HG02798 (cell line): ENCODE data around the gene FLT1.
A peak's percentile ranks its signal among the peaks of the same experiment; 100 is the strongest.

Experiments
- ATAC-seq: cut with Tn5 transposase; IDR thresholded peaks from one replicate; pipeline ENCODE4 v1.9.1; 2021; ENCODE audit warnings: mild to moderate bottlenecking; ENCODE audit not compliant: unreplicated experiment, poor library complexity

Gene FLT1

DNA sequence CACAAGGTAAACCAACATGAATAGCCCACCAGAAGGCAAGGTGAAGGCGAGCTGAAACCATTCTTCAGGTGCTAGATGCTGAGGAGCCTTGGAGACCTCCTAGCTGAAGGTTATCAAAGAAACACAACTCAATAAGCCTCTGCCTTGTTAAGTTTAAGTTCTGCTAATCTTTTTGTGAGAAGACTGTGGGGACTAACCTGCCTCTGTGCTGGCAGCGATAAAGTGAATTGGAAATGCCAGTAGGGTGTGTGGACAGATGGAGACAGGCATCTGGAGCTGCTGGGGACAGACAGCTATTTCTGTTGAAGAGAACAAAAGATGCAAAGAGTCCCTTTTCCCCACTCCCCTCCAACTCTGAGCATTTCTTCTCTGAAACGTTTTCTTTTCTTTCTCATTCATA is 33.5 kb upstream of the FLT1 start:
- ATAC-seq, result no peak

DNA sequence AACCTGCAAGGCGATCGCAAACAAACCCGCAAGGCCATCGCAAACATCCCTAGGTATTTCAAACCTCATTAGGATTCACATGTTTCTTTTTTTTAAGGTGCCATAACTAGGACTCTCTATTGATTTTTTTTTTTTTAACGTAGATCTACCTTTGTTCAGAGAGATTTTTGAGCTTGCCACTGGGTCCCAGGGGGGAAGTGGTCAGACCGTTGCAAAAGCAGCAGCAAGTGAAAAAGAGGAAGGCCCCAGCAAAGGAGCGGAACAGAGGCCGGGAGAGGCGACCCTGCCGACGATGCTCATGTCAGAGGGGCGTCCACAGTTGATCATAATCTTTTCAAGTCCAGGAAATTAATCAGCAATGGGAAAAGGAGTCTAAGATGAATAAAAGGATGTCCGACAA is 32.7 kb upstream of the FLT1 start:
- peak; percentile 29 for ATAC-seq

DNA sequence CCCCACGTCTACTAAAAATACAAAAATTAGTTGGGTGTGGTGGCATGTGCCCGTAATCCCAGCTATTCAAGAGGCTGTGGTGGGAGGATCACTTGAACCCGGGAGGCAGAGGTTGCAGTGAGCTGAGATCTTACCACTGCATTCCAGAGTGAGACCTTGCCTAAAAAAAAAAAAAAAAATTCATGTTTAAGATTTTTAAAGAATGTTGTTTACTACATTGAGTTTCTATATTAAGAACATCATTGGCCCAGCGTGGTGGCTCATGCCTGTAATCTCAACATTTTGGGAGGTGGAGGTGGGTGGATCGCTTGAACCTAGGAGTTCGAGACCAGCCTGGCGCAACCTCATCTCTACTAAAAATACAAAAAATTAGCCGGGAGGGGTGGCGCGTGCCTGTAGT is 31.9 kb upstream of the FLT1 start:
- no peak for ATAC-seq

DNA sequence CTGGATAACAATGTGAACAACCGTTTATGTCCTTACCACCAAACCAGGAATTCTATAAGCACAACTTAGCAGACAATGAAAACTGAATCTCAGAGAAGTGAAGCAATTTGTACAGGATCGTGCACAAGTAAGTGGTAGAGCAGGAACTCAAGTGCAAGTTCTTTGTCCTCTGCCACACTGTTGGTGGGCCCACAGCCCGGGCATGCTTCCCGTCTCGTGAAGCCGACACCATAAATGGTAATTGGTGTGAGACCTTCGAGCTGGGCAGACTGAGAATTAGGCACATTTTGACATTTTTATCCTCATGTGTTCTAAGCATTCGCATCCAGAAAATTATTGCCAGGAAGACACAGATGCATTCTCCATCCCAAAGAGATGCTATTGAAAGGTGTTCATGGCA is 27.9 kb upstream of the FLT1 start:
- ATAC-seq, result no peak

DNA sequence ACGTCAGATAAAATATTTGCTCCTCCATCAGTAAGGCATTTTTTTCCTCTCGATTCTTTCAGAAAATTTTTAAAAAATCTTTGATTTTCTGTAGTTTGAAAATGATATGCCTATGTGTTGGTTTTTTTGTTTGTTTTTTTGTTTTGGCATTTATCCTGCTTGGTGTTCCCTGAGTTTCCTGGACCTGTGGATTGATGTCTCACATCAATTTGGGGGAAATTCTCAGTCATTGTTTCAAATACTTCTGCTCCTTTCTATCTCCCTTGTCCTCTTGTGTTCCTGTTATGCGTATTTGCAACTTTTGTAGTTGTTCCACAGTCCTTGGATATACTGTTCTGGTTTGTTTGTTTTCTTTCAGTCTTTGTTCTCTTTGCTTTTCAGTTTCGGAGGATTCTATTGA is 18.8 kb upstream of the FLT1 start:
- no peak for ATAC-seq

DNA sequence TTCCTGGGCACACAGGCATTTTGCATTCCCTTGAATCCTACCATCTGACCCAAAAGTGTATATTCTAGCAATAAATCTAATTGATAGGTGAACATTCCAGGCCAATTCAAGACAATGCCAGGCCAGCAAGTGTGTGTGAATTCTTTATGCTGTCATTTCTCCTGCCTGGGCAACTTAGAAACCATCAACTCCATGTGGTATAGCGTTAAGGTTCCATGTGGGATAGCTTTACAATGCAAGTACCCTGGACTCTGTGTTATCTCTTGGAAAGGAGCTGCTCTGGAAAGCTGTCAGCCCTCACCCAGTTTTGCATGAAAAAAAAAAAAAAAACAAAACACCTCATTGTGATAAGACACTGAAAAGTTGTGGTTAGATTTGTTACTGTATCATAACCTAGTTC is 15.6 kb upstream of the FLT1 start:
- no peak for ATAC-seq

DNA sequence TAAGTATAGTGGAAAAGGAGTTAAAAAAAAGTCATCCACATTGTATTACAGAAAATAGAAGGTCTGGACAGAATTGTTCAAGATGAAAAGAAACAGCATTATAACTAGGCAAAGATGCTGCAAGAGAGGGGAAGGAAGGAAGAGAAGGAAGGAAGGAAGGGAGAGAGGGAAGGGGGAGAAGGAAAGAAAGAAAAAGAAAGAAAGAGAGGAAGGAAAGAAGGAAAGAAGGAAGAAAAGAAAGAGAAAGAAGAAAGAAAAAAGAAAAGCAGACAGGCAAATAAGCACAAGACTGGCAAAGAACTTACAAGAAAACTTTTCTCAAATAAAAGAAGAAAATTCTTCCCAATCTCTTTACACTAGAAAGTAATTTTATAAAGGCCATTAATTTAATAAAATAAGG is 15.1 kb upstream of the FLT1 start:
- no peak for ATAC-seq

DNA sequence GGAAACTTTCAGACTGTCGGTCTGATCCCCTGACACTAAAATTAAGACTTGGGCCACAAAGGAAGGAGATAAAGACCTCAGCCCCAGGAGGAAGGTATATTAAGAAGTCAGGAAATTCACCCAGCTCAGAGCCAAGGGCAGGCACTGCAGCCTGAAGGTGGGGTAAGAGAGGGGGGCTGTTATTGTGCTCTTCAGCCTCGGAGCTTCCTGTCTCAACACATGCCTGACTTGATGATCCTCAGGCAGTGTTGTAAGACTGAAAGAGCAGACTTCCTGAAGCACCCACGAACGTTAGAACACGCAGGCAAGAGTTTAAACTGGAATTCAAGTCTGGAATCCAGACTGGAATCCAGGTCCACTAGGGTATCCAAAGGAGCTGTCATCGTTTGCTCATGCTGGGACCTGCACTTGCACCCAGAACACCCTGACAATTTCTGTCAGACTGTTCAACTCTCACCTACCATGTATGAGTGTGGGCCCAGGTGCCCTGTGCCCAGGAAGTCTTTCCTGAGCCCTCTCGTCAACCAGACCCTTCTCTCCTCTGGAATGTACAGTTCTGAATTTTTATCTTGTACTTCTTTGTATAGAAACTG is 10.7 kb upstream of the FLT1 start:
- no peak for ATAC-seq

DNA sequence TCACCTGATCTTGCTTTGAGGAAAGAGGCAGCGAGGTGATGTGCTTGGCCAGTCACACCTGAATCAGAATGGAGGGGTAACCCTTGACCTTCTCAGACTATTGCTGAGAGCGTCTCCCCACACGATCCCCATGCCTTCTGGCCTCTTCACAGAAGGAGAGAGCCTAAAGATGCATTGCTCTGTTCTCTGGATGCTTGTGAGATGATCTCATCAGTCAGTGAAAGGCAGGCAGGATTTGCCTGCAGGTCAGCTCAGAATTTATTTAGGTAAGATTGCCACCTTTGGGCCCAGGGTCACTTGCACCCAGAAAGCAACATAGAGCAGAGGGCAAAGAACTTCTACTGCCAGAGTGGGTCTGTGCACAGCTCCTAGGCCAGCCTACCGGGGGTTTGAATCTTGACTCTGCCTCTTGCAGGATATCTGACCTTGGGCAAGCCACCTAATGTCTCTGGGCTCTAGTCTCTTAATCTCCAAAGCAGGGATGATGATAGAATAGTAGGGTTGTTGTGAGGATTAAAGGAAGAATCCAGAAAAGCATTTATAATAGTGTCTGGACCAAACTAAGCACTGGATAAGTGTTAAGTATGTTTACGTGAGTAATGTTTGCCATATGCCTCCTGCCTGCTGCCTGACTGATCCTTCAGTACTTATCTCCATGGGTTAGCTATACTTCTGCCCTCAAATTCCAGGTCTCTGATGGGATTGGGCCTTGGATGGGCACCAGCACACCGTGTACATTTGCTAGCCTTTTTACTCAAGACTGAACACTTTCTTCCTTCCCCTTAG is 8.4 kb upstream of the FLT1 start:
- ATAC-seq, result no peak

DNA sequence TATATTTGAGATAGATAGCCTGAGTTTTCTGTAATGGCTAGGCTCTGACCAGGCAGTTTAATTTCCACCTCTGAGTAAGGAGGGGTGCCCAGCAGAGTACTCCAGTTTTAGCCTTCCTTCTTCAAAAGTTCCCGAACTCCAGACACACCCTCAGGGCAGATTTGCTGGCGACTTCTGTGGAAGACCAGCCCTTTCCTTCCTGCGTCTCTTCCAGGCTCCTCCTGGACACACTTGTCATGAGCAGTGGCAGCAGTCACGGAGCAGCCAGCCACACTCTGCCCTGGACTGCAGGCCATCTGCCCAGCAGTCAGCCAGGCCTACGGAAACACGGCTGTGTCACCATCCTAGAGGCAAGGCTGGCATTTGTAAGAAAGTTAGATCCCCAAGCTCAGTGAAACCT is 6.6 kb upstream of the FLT1 start:
- ATAC-seq, result no peak

DNA sequence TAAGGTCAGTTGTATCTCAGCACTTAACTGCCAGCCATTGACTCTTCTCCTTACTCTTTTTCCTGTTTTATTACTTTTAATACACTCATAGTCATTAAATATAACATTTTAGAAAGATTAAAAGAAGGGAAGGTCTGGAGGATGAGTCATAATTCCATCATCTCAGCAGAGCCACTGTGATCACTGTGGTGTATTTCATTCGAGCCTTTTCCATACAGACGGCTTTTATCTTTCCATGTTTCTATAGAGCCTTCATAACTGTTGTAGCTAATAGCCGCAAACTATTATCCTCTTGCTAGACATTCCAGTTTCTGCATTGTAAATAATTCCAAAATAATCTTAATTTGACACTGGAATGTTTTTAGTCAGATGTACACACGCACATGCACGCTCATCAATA is 4.7 kb upstream of the FLT1 start:
- ATAC-seq, result no peak

DNA sequence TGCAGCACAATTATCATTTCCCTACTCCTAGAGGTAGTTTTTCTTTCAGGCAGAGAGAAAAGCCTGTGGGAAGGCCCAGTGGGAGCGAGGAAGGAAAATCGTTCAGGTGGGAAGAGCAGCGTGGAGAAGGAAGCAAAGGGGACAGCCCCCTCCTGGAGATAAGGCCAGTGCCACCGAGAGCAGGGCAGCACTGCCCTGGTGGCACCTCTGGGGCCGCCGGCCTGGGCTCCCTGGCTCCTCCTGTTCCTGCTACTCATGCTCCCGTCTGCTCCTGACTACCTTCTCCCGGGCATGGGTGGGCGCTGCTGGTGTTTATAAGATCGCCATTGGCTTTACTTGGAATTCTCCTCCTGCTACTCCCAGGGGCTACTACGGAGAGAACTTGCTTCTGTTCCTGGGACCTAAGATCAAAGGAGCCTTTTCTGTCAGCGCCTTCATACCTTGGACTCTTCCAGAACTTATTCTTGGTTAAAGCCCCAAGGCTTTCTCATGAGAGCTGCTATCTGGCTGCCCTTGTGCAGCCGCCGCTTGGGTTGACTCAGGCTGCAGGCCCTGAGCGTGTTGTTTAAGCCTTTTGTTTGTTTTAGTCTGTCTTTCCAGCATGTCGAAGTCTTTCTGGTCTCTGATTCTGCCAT is 3.7 kb upstream of the FLT1 start:
- no peak for ATAC-seq

DNA sequence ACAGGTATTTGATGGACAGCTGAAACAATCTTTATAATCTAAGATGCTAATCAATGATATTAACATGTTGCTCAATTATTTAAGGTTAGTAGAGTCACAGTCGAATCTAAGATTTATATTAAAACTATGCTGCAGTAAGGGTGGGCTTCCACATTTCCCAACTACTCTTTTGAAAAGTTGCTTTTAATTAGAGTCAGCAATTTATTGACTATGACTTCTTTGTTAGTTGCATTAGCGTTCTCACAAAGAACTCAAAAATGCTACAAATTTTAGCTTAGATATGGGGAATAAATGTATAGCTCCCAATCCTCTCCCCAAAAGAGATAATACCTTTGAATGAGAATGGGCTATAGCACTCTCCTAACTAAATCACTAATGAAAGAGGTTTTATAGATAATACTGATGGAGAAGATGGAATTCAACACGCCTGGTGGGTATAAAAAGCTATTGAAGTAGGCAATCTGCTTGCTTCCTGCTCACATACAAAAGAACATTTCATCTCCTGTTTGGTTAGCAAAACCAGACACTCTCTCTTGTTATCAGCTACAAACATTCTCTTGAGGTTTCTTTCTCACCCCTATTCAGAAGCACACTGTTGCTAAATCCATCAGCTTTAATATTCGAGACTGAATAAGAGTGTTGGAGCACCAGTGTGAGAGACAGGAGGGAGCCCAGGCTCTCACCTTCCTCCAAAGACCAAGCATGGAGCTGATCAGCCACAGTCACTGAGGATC is 2.4 kb upstream of the FLT1 start:
- no peak for ATAC-seq

DNA sequence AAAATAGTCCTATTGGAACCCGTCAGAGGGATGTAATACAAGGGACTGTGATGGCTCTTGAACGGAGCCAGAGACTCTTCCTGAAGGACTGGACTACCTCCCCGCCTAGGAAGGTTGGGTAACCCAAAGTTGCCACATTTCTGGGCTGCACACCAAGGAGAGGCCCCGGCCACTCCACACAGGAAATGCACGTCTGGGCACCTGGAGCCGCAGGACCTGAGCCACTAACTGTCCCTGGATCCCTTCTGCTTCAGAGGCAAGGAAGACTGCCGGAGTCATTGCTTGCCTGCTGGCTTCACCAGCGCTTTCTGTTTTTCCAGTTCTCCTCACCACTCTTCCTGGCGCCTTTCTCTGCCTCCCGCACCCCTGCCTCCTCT is 1.2 kb upstream of the FLT1 start:
- no peak for ATAC-seq

DNA sequence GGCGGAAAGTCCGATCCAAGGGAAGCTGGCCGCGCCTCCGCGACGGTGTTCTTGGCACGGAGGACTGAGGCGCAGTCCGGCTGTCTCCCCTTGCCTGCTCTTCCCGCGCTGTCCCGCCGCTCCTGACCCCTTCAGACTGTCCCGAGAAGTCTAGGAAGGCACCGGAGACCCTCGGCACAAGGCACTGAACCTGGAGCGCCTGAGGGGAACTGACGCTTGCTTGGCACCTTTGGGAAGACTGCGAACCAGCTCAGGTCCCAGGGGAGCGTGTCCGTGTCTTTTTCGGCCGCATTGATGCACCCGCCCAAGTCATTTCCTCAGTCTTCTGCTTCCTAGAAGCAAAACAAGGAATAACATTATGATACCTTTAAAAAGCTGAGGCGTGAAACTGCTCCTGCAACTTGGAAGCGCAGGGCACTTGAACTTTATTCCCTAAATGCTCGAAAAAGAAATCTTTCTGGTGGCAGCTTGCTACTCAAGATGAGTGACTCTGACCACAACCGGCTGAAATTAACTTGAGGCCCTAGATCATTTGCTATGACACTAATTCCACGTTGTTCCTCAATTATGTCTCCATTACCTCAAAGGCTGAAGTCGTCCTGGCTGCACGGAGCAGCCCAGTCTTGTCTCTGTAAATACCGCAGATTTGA is 735 bp upstream of the FLT1 start:
- no peak for ATAC-seq

DNA sequence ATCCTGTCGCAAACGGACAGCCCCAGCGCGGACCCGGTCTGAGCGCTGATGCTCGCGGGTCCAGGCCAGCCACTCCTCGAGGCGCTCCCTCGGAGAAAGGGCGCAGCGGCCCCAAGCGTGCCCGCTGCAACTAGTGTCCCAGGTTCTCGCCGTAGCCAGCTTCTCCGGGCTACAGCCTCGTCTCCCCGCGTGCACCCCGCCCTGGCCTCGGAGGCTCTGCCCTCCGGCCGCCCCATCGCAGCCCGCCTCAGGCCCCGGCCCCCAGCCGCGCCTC is 487 bp downstream of the FLT1 start:
- no peak for ATAC-seq

DNA sequence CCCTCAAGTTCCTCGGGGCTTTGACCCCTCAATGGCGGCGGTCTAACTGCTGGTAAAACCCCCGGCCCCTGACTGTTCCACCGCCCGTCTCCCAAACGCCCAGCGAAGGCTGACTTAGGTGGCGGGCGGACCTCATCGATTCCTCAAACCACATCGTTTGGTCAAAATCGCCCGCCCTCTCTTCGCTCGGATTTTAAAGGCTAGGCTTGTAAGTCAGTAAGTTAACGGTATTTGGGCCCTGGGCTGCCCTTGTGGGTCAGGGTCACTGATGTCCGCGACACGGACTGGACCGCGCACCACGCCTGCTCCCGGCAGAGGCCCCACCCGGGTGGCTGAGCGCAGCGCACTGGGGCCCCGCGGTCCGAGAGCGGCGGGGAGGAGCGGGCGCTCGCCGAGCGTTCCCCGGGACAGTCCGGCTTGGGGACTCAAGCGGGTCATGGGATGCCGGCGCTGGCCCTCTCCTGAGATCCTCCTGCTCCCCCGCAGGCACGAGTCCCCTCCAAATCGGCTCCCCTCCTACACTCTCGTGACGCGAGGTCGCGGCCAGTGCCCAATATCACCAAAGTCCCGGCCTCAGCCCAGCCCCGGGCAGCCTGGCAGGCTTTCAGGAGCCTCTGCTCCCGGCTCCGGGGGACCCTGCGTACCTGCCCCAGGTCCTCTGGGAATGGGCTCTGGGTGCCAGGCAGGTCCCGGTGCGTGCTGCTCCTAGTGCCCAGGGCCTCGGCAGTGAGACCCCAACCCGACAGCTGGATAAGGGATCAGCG is 1.0 kb downstream of the FLT1 start:
- ATAC-seq, result no peak

DNA sequence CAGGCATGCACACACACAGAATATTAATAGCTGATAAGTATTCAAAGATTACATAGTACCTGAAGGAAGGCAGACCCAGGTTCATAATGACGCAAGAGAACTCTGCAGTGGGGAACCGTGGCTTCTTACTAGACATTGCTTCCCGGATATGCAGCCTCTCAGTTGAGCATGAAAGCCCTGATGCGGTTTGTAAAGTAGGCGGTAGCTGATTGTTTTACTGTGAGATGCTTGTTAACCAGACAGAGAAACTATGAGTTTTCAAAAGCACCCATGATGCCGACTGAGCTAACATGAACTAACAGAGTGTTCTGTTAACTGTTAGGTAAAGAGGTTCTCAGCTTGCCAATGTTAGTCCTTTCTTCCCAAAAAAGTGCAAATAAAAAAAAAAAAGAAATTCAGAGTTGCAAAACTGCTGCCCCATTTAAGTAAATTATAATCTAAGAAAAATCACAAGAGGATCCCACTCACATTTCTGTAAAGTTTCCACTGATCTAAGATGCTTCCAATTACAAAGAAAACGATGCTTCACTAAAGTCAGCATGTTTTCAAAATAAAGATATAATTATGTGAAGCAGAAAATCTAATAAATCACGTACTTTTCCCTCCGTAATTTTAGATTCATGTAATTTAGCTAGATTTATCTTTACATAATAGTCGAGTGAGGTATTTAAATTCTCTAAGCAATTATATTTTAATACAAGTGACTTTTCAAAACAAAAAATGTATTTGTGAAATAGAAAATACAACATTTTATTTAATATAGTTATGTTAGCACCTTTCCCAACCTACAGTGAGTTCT is 2.2 kb downstream of the FLT1 start:
- peak; percentile 58 for ATAC-seq

DNA sequence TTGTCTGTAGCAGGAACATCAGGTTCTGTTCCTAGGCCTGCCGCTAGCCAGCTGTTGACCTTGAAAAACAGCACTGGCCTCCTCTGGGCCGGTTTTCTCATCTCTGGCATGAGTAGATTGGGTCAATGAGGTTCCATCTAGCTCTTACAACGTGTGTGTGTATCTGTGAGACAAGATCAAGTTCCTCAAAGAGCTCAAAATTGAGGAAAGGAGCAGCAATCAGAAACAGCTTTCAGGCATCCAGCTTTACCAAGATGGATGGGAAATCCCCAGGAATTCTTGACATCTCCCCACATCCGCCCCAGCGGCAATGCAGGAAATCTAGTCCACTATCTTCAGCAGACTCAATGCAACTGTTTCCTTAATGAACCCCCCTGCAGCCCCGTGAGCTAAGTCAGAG is 4.9 kb downstream of the FLT1 start:
- no peak for ATAC-seq

DNA sequence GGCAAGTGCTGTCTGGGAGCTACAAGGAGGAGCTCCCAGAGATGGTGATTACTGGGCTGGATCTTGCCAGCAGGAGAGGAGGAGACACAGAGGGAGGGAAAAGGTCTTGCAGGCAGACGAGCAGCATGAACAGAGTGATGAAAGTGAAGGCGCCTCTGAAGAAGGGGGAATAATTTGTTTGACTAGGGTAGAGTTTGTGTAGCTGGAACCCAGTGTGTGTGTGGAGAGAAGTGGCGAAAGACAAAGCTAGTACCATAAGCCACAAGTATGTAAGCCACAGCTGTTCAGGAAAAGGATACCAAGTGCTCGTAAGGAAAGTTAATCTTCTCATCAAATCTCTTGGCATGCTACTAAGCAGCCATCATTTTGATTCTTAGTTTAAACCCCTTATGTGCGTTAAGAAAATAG is 5.4 kb downstream of the FLT1 start:
- no peak for ATAC-seq
